Nucleus accumbens (tissue), 56 donors: ENCODE results near the gene OVAAL.

Source experiments
- DNase-seq, 56 donors: peaks; one replicate each; lab custom pipeline; 2025; lab: John Stamatoyannopoulos, UW

OVAAL gene

DNA sequence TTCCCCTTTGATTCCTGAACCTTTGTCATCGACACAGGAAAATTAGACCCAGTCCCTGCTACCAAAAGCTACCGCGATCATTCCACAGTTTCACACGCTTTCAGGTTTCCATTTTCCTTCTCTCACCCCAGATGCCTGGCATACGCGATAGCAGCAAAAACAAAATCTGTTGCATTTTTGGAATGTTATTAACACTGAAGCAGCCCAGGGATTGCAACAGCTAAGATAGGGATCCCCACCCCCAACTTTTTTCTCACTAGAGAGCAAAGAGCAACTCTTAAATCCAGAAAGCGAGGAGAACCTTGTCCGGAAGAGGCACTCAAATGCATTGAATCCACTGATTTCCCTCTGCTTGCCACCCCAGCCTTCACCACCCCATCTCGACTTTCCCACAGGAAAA lies 8.9 kb downstream of the OVAAL start:
- no peak for DNase-seq

DNA sequence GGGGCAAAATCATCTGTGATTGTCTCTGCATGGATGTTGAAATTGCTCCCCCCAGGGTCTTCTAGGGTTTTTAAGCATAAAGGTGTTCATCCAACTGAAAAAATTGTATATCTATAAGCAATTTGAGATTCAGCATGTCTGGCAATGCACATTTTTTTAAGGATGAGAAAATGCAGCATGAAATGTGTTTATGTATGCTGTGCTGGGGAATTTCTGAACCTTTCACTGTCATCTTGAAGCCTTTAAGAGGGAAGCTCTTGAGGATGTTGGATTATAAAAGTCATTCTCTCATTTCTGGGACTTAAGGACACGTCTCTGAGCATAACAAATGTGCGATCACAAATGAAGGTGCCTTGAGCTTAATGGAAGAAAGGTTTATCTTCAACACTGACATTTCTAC lies 9.4 kb downstream of the OVAAL start:
- DNase-seq, result no peak

DNA sequence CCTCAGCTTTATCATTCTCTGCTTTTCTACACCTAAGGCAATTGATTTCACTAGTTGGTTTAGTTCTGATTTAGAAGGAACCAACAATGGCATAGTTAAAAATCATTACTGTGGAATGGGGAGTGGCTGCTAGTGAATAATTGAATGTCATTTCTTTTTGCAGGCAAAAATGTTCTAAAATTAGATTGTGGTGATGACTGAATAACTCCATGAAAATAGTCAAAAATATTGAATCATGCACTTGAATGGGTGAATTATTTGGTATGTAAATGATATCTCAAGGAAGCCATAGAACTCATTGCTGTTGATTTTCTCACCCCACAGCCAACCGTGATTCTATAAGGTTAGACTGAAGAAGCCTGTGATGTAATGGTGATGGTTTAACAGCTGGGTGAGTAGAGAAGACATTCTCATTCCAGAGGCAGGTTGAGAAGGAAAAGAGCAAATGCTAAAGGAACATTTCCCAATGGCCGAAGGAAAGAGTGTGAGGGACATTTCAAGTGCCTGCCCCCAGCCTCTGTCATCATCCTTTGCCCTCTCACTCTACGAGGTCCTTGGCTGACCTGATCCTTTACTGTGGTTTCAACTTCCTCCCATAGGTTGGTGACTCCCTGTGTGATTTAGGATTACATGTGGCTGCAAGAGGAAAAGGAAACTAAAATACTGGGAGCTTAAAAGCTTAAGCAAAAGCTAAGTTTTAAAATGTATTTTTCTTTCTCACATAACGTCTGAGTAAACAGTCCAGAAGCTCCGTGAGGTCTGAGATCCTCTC lies 12.5 kb downstream of the OVAAL start:
- no peak for DNase-seq

DNA sequence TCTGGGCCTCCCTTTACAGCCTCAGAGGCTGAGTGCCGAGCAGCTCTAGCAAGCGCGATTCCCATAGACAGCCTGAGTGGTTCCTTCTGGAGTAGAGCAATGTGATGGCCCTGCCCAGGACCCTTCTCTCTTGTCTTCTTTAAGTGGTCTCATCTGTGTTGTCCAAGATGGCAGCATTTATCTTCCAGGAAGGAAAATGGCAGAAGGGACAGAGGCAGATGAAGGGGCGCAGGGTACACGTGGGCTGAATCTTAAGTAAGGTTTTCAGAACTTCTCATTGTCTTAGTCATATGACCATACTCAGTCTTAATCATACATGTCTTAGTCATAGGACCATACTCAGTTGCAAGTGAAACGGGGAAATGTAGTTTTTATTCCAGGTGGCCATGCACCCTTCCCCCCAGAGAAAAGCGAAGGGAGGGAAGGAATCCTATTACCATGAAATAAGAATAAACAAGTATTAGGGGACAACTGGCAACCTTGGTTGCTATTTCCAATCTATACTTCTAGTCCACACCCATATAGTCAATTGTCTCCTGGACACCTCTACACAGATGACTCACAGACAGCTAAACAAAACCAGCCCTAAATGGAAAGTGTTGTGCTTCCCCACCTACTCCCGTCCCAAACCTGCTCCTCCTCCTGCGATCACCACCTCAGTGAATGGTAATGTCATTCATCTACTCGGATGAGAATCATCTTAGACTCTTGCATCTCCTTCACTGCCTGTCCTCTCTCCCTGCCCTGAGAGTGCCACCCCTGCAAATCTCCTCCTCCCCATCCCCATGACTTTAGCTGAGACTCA lies 13.3 kb downstream of the OVAAL start:
- DNase-seq, result no peak

DNA sequence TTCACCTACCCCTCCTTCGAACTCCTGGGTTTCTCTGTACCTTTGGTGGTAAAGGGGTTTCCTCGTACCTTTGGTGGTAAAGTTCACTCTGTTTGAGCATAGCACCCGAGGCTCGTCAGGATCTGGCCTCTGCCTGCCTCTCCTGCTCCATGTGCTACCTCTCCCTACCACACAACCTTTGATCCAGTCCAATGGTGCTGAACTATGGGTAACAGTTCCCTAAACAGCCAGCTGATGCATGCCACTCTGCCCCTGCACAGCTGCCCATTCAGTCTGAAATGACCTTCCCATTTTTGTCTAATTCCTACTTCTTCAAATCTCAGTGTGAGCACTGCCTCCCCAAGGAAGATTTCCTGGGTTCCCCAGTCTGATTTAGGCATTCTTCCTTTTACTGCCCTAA lies 14.0 kb downstream of the OVAAL start:
- DNase-seq, result no peak

DNA sequence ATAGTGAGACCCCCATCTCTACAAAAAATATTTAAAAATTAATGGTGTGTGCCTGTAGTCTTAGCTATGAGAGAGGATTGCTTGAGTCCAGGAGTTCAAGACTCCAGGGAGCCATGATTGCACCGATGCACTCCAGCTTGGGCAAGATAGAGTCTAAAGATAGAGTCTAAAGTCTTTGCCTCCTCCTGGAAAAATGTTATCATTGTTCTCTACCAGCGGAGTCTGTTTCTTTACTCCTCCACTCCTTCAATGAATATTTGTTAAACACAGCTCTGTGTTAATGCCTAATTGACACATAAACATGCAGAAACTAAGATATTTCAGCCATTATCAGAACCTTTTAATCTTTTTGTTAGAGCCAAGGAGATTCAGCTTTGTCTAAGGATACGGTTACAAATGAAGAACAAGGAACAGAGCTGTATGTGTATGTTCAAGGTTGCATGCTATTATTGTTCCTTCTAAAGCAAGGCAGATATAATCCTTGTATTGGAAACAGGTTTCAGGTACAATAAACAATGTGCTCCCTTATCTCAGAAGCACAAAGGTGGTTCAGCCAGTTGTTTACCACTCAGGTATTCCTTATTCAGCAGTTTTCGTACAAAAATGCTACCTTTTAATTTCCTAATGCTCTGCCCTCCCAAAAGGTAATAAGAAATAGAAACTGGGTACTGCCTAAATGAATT lies 15.4 kb downstream of the OVAAL start:
- DNase-seq, result no peak

DNA sequence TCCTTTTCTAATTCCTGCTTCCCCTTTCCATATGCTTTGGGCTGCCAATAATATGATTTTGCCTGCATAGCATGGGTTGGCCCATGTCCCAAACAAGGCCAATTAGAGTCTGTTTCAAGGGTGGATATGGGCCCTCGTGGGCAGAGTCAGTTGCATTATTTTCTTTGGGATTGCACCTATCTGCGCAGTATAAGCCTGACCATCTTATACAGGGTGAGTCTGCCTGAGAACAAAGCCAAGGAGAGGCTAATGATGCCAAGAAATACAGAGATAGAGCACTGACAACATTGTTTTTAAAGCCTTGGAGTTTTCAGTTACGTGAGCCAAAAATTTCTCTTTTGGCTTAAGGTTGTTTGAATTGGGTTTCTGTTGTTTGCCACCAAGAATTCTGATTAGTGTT lies 18.6 kb downstream of the OVAAL start:
- no peak for DNase-seq

DNA sequence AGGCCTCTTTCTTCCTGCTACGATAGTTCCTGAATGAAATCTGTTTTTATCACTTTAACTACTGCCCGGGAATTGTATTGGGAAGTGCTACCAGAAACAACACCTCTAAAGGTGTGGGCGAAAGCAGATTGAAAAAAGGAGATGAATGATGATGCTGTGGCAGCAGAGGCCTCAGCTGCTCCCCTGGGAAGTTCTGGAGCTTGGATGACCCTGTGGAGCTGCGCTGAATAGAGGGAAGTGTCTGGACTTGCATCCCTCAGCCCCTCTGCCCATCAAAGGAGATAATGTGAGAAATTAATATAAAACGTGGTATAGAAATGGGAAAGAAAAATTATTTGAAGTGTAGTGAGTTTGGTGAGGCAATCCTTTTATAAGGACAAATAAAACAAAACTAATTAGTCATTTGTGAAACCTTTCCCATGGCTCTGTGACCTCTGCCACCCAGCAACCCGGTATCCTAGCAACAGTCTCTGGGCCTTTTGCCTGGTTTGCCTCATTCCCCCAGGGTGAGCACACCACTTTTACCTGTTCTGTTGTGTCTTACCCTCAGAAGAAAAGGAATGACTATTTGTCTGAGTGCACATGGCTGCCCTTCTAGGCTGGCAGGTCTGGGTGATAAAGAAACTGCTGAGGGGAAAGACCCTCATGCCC lies 21.3 kb downstream of the OVAAL start:
- DNase-seq, result peak in 2 of 56 donors; percentile 1 to 6

DNA sequence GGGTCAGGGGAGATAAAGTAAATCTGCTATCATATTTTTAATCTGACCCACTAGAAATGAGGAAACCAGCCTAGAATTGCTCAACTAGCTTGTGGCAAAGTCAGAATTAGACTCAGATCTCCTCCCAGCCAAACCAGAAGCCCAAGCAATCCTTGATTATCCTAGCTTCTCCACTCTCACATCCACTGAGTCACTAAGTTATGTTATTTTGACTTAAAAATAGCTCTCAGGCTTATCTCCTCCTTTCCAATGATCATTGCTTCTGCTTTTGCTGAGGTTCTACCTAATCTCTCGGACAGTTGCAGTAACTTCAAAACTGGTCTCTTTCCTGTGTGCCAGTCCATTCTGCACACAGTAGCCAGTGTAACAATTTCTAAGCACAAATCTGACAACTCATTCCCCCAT lies 22.9 kb downstream of the OVAAL start:
- no peak for DNase-seq

DNA sequence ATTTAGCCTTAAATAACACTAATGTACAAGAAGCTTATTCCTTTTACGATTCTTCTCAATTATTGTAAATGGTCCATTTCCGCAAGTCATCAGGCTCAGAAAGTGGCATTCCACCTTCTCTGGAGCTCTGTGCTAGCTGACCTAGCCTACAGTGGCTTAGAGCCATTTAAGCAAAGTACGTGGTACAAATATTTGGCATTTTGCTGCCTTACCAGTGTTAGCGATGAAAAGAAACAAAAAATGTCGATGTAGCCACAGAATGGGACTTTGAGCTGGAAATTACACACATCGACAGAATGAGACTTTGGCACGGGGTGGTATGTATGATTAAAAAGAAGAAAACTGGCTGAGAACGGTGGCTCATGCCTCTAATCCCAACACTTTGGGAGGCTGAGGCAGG lies 26.1 kb downstream of the OVAAL start:
- DNase-seq, result no peak

DNA sequence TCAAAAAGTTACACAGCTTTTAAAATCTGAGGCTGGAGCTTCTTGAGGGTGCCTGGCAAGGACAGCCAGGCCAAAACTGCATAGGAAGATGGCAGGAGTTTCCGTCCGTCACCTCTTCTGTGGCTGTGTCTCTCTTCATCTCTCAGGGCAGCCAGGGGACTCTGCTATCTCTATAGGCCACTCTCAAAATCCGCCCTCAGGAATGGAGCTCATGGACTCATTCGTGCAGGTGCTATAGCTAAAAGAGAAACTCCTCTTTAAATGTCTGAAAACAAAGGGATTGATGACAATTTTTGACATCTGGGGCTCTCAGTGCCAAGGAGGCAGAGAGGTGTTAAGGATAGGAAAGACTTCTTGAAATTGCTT lies 27.2 kb downstream of the OVAAL start:
- DNase-seq, result no peak

DNA sequence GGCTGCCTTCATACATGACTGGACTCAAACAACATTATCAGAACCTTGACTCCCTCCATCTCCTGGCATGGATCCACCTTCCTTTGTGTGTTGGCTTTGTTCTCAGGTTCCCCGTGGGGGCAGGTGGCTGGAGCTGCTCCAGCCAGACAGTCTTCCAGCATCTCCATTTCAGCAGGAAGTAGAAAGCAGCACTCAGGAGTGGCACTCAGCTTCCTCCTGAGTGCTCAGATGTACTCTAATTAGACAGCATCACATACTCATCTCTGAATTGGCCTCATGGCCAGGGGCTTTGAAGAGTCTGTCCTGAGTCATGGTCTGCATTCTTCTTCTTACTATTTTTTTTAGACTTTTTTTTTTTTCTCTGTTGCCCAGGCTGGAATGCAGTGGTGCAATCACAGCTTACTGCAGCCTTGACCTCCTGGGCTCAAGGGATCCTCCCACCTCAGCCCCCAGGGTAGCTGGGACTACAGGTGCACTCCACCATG lies 27.9 kb downstream of the OVAAL start:
- no peak for DNase-seq

DNA sequence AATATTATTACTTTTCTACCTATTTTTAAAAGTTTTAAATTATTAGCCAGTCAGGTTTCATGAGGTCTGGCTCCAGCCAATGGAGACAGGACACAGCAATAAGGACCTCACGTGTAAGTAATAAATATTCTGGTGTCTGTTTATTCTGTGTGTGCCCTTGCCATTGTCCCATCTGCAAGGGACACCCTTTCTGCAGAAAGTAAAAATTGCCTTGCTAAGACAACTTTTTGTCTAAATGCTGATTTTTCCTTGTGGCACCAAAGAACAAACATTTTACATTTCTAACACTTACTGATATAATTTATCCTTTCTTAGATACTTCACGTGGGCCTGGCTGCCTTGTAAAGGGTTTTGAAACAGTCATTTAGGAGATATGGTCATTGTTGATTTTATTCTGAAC lies 29.4 kb downstream of the OVAAL start:
- no peak for DNase-seq

DNA sequence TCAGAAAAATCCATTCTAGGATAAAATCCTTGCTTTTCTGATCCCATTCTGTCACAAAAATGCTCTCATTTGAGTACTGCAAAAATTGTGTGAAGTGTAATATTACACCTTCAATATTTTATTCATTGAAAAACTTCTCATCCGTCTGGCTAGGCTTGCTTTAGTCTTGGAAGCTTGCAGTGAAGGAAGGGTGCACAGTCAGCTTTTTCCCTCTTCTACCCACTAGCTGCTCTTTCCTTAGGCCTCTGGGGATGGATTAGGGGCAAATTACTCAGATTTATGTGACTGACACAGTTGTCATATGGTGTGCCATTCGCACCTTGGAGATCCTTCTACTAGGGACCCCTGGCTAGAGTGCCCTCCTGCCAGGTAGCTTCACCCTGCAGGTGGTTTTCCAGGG lies 32.1 kb downstream of the OVAAL start:
- no peak for DNase-seq

DNA sequence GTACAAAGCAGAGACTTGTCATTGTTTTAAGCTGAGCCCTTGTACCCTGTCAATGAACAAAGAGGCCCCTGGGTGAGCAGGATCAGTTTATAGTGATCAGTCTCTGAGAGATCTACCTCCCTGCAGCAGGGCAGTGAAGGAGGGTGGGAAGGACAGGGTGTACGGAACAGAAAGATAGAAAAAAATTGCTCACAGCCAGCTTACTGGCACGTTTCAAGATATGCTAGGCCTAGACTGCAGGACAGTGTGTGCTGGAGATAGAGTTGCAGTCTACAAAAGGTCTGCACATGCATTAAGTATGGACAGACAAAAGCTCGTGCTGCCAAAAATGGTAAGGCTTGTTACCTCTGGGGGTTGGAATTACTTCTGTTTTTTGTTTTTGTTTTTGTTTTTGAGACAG lies 34.6 kb downstream of the OVAAL start:
- DNase-seq, result no peak

DNA sequence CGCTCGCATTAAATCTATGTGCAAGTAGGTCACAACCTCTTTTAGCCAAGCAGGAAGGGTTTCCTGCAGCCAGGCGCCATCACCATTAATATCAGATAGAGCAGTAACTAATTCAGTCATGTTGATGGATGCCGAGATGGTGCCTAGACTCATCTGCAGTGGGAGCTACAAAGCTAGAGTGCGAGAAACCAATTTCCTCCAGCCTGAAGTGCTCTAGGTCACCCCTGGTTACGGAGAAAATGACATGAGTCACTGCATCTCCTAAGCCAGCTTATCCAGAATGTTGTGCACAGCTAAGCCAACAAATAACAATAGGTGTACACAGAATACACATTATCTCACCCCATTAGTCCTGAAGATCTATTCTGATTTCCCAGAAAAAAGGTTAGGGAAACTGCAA lies 36.0 kb downstream of the OVAAL start:
- DNase-seq, result no peak

DNA sequence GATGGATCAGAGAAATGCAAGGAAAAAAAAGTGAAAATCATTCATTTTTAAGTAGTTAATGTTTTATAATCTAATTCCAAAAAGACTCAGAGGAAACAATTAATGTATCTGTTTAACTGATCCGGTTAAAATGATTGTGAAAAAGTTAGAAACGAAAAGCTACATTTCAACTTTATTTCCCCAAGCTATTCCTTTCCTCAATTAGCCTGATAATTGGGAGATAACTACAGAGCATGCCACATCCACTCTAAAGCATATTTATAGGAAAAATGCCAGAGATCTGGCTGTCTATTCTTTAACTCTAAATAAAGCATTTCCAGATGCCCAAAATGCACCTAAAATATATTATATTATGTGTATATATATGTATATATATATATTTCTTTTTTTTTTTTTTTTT lies 37.2 kb downstream of the OVAAL start:
- no peak for DNase-seq

DNA sequence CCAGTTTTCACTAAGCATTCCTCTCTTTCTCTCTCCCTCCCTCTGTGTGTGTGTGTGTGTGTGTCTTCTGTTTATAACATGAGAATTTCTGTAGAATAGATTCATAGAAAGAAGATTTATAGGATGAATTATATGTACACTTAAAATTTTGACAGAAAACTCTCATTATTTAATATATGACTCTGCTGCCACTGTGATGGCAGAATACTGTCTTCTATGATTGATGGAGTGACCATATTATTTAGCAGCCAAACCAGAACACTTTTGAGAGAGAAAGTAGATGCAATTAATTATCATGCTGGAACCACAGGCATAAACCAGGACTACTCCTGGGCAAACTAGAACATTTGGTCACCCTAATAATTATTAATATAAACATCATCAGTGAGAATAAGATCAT lies 38.8 kb downstream of the OVAAL start:
- no peak for DNase-seq

DNA sequence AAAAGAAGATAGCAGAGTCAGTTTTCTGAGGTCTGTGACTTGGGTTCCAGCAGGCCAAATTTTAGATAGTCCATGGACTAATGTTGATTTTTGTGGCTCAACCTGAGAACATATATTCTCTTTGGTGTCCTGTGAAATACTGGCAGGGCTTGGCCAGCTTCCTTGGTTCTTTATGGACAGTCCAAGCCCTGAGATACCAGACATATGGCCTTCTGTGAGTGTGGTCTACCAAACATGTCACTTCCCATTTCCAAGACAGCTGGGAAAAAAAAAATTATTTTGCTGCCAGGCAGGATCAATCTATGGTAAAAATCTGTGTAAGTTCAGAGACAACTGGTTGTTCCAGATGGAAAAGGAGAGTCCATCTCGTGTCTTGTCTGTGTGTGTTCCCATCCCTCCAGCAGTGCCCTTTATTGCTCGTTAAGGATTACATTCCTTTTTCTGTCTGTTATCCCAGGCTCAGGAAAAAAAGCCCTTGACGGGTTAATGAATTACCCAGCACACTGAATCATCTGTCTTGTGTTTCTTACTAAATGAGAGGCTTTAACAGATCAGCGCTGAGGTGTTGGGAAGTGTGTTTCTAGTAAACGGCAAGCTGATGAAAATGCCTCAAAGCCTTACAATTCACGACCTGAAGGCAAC lies 39.7 kb downstream of the OVAAL start:
- peak in 1 of 56 donors; percentile 3 for DNase-seq

DNA sequence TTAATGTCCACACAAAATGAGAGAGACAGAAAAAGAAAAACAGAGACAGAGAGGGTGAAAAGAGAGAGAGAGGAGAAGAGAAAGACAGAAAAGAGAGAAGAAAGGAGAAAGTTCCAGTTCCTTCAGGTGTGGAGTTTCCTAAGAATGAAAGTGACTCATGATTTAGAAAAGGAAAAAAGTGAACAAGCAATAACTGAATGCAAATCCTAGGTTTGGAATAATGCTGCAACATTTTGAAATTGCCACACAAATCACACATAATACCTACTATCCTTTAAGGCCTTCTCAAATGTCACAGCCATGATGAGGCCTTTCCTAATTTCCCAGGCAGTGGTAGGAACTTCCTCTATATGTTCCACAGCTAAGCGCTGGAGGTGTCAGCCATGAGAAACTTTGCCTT lies 41.6 kb downstream of the OVAAL start:
- no peak for DNase-seq
